IPS DF 6.9 (cell line): ENCODE data around the gene SMC1B.

Experiments
- DNase-seq: peaks from one replicate; pipeline ENCODE4 v3.0.0-alpha.2; 2013; ENCODE audit warnings: low read depth, low spot score
- H3K27ac ChIP-seq: one replicate; pipeline ENCODE4 v1.5.1; 2013; ENCODE audit warnings: low read length, control low read depth
- H3K27me3 ChIP-seq: 2 replicates; pipeline ENCODE4 v1.6.1; 2013; ENCODE audit warnings: mild to moderate bottlenecking, low read length; ENCODE audit not compliant: control insufficient read depth, insufficient read depth
- H3K36me3 ChIP-seq: 2 replicates; pipeline ENCODE4 v1.6.1; 2013; ENCODE audit warnings: low read length; ENCODE audit not compliant: control insufficient read depth, insufficient read depth
- H3K4me1 ChIP-seq: 2 replicates; pipeline ENCODE4 v1.6.1; 2013; ENCODE audit warnings: low read length; ENCODE audit not compliant: control insufficient read depth, insufficient read depth
- H3K4me3 ChIP-seq: 2 replicates; pipeline ENCODE4 v1.5.1; 2013; ENCODE audit warnings: mild to moderate bottlenecking, low read length
- H3K9me3 ChIP-seq: 2 replicates; pipeline ENCODE4 v1.6.1; 2013; ENCODE audit warnings: low read length, inconsistent platforms; ENCODE audit not compliant: control insufficient read depth, insufficient read depth
- WGBS: extraction: QIAGEN DNeasy Blood & Tissue Kit; methylation state at CpG from one replicate; pipeline ENCODE4 v1.1.7; 2013; ENCODE audit warnings: mixed read lengths, missing lambda C conversion rate; ENCODE audit not compliant: insufficient read length, insufficient coverage; 5-methylcytosine and 5-hydroxymethylcytosine counted together

The SMC1B gene

DNA sequence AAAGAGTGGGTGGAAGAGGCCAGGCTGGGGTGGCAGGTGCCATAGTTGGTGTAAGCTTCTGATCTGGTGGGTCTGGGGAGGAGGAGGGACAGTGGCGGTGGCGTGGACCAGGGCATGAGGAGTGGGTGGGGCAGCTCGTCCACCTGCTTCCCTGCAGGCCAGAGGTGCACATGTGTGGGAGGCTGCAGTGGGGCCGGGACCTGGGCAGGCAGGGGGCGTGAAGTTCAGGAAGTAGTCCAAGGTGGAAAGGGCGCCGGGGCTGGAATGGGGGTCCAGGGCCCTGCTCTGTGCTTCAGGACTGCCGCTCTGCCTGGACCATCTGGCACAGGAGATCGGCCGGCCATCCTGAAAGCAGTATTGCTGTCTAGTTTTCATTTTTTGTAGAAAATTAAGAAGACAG lies 16.0 kb upstream of the SMC1B start:
- Histone ChIP-seq H3K4me3 (no peak overlapping the region), H3K9me3 (no peaks in the 10 kb centered on the region), H3K27me3 (no peaks in the 10 kb centered on the region), H3K4me1 (no peaks in the 10 kb centered on the region), H3K36me3 (no peaks in the 10 kb centered on the region; the same call in 1 of the 2 replicates), H3K27ac (no peak overlapping the region)
- WGBS: no CpG with 5 or more reads among the region's 10 CpGs
- no peak for DNase-seq

DNA sequence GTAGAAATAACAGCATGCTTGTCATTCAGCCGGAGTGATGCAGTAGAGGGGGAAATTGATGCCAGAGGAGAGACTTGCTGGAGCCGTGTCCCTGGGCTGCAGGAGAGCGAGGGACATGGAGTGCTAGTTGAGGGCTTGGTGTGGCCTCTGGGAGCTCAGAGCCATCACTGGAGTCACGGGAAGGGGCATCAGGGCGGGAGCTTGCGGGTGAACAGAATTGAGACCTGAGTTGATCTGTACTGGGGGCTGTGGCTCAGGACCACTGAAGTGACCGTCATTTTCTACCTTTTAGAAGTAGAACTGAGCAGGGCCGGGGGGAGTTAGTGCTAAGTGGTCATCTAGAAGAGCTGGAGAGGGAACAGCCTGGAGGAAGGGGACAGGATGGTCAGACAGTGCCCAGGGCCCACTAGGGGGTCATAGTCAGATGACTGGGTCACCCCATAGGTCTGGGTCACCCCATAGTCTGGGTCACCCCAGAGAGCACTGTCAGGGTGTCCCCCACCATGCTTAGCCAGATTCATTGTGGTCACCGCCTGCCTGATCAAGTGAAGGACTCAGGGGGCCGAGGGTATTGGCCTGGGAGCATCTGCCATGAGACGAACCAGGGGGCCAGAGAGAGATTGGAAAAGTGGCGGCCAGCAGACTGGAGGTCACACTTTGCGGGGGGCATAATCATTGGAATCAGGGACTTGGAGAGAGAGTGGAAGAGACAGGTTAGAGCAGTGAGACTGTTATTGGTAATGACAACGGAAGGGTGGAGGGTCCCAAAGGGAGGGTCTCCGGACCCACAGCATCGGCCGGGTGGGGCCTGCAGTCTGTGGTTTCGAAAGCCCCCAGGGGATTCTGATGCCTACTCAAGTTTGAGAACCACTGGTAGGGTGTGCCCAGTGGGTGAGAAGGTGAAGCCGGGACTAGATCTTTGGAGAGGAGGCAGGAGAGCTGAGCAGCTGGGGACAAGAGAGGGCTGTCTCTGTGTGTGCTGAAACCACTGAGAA lies 15.3 kb upstream of the SMC1B start:
- Histone ChIP-seq H3K9me3 (no peaks in the 10 kb centered on the region), H3K27ac (no peak overlapping the region), H3K4me3 (no peak overlapping the region), H3K36me3 (peaks cover 2% of the 10 kb centered on the region; the same call in 1 of the 2 replicates), H3K4me1 (no peaks in the 10 kb centered on the region), H3K27me3 (no peaks in the 10 kb centered on the region)
- no CpG with 5 or more reads among the region's 19 CpGs for WGBS
- DNase-seq: no peak

DNA sequence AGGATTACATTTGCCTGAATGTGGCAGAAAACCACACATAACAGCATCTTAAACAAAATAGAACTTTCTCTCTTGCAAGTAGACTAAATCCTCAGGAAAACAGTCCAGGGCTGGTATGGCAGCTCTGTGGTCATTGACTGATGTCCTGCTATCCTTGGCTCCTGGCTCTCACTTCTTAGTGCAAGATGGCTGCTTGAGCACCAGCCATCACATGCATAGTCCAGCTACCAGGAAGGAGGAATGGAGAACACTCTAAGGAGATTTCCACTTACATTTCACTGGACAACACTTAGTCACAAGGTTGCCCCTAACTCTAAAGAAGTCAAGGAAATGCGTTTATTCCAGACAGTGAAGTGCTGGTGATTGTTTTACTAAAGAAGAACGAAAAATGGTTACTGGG lies 13.7 kb upstream of the SMC1B start:
- WGBS: no CpG with 5 or more reads among the region's 2 CpGs
- Histone ChIP-seq H3K27me3 (no peaks in the 10 kb centered on the region), H3K9me3 (no peaks in the 10 kb centered on the region), H3K4me1 (no peaks in the 10 kb centered on the region), H3K4me3 (no peak overlapping the region), H3K36me3 (peaks cover 2% of the 10 kb centered on the region; the same call in 1 of the 2 replicates), H3K27ac (no peak overlapping the region)
- no peak for DNase-seq

DNA sequence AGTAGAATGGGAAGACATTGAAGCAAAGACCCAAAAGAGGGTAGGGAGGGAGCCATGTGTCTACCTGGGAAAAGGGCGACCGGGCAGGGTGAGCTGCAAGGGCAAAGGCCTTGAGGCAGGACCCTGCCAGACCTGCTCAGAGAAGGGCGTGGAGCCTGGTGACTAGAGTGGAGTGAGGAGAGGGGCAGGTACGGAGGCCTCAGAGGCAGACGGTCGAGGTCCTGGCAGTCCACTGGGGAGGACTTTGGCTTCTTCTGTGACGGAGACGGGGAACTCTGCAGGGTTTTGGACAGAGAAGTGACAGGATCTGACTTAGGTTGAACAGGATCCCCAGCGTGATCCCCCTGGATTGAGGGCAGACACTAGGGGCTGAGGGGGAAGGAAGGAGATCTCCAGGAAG lies 13.0 kb upstream of the SMC1B start:
- H3K27ac ChIP-seq: no peak overlapping the region
- no peak overlapping the region for H3K4me3 ChIP-seq
- H3K27me3 ChIP-seq: no peaks in the 10 kb centered on the region
- peaks cover 2% of the 10 kb centered on the region; the same call in 1 of the 2 replicates for H3K36me3 ChIP-seq
- no peaks in the 10 kb centered on the region for H3K4me1 ChIP-seq
- H3K9me3 ChIP-seq: no peaks in the 10 kb centered on the region
- no CpG with 5 or more reads among the region's 9 CpGs for WGBS
- DNase-seq: no peak

DNA sequence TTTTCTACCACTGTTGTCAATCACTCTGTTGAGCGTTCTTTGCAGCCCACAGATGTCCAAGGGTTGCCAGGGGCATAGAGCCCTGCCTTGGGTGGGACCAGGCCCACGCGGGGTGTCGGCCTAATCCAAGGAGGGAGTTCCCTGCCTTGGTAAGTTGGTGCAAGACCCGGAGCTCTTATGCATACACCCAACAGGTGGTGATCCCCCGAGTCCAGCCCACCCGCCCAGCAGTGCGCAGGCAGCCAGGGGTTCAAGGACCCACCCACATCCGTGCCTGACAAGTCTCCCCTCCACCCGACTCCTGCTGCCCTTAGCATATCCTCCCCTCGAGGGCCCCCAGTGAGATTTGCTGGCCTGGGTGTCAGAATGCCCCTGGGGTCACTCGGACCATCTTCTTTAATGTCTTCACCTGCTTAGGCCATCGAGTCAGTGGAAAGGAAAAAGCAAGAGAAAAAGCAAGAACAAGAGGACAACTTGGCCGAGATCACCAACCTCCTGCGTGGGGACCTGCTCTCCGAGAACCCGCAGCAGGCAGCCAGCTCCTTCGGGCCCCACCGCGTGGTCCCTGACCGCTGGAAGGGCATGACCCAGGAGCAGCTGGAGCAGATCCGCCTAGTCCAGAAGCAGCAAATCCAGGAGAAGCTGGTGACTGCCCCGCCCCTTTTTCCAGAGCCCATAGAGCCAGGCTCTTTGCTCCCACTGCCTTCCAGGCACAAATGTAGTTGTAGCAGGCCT lies 12.3 kb upstream of the SMC1B start:
- Histone ChIP-seq H3K9me3 (no peaks in the 10 kb centered on the region), H3K36me3 (0 out of 2 replicates have a peak, but pooled peaks cover 2% of the 10 kb centered on the region), H3K27me3 (no peaks in the 10 kb centered on the region), H3K4me1 (no peaks in the 10 kb centered on the region), H3K4me3 (no peak overlapping the region), H3K27ac (no peak overlapping the region)
- no peak for DNase-seq
- WGBS: no CpG with 5 or more reads among the region's 23 CpGs

DNA sequence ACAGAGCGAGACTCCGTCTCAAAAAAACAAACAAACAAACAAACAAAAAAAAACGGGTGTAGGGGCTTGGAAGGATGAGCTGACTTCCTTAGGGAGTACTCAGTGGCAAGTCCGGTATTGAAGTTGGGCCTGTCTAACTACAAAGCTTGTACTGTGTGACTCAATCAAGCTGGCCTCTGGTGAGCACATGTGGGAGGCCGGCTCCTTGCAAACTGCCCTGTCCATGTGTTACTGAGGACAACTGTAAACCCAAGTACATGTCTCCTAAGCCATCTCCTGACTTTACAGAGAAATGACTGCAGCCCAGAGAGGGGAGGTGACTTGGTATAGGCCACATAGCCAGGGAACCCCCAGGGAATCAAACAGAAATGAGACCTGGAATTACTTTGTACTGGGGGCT lies 11.7 kb upstream of the SMC1B start:
- no peak overlapping the region for H3K4me3 ChIP-seq
- no peak overlapping the region for H3K27ac ChIP-seq
- H3K9me3 ChIP-seq: no peaks in the 10 kb centered on the region
- no CpG with 5 or more reads among the region's 5 CpGs for WGBS
- DNase-seq: no peak
- H3K36me3 ChIP-seq: 0 out of 2 replicates have a peak, but pooled peaks cover 2% of the 10 kb centered on the region
- H3K4me1 ChIP-seq: no peaks in the 10 kb centered on the region
- H3K27me3 ChIP-seq: no peaks in the 10 kb centered on the region

DNA sequence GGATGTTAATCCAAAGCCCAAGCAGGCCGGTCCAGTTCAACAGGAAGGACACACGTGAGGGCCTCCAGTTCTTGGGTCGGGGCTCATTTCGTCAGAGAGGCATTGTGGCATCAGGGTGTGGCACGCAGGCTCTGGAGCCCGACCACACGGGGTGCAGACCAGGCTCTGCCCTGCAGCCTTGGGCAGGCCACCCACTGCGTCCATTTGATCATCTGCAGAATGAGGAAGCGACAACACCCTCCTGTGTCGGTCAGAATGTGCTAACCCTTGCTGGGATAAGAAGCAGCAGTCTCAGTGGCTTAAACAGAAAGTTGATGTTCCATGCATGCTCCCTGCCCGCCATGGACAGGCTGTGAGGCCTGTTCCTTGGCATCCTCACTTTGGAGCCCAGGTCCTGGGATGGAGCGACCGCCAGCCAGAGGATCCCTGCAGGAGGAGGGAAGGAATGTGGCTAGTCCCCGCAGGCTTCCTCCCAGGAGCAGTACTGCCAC lies 10.9 kb upstream of the SMC1B start:
- no peak for DNase-seq
- Histone ChIP-seq H3K4me3 (no peak overlapping the region), H3K4me1 (no peaks in the 10 kb centered on the region), H3K9me3 (no peaks in the 10 kb centered on the region), H3K27me3 (no peaks in the 10 kb centered on the region), H3K36me3 (0 out of 2 replicates have a peak, but pooled peaks cover 2% of the 10 kb centered on the region), H3K27ac (no peak overlapping the region)
- WGBS: no CpG with 5 or more reads among the region's 14 CpGs

DNA sequence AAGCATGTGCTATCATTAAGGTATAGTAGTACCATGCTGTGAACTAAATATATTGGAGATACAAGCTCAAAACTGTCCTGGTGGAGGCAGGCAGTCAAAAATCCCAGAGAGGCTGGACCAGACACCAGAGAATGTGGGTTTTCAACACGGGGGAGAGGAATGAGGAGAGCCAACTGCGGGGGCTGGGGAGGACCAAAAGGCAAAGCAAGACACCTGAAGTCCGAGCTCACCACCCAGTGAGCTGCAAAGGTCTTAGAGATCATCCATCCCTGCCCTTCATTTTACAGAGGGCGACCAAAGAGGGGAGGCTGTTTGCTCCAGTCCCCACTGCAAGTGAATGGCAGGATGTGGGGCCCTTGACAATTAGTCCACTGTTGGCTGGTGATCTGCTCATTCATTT lies 10.1 kb upstream of the SMC1B start:
- WGBS: no CpG with 5 or more reads among the region's 4 CpGs
- DNase-seq: no peak
- Histone ChIP-seq H3K9me3 (no peaks in the 10 kb centered on the region), H3K27me3 (no peaks in the 10 kb centered on the region), H3K4me3 (no peak overlapping the region), H3K4me1 (no peaks in the 10 kb centered on the region), H3K36me3 (0 out of 2 replicates have a peak, but pooled peaks cover 2% of the 10 kb centered on the region), H3K27ac (no peak overlapping the region)

DNA sequence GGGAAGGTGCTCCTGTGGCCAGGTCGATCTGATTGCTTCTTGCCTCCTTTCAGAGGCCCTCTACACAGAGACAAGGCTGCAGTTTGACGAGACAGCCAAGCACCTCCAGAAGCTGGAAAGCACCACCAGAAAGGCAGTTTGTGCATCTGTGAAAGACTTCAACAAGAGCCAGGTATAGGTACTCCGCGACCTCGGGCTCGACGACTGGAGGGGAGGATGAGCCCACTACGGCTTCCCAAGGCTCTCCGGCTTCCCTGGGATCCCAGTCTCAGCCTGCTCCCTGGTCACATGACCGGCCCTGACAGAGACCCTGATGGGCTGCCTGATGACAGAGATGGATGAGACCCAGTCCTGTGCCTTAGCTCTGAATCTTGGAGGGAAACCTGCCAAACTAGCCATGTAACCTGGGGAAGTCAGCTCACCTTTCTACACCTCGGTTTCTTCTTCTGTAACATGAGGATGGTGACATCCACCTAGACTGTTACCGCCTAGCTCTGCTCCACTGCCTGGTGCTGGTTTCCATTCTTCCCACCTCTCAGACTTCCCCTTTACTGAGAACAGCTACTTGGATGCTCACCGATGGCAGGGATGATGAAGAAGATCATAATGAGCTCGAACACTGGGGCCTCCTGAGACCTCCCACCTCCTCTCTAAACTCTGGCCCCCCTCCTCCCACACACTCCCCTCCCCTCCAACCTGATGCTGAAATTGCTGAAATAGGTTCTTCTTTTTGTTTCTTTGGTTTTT lies 9.0 kb upstream of the SMC1B start:
- 0 out of 2 replicates have a peak, but pooled peaks cover 2% of the 10 kb centered on the region for H3K36me3 ChIP-seq
- WGBS: no CpG with 5 or more reads among the region's 14 CpGs
- H3K9me3 ChIP-seq: no peaks in the 10 kb centered on the region
- H3K4me3 ChIP-seq: no peak overlapping the region
- no peak overlapping the region for H3K27ac ChIP-seq
- no peaks in the 10 kb centered on the region for H3K4me1 ChIP-seq
- DNase-seq: no peak
- H3K27me3 ChIP-seq: no peaks in the 10 kb centered on the region
